ENCODE results near the gene FIGNL2. TPM values are rescaled to one million over a fixed set of nuclear protein-coding genes. Genes with fewer than 3 reads are reported as not detected.

The FIGNL2 gene
- total and polyA plus RNA-seq, 12 donors, result 0.22 to 0.69 (median 0.39) TPM

GRCh38 chr12:51883998-51884675 is 35.6 kb upstream of the FIGNL2 start:
- TF ChIP-seq, protein P1, sequence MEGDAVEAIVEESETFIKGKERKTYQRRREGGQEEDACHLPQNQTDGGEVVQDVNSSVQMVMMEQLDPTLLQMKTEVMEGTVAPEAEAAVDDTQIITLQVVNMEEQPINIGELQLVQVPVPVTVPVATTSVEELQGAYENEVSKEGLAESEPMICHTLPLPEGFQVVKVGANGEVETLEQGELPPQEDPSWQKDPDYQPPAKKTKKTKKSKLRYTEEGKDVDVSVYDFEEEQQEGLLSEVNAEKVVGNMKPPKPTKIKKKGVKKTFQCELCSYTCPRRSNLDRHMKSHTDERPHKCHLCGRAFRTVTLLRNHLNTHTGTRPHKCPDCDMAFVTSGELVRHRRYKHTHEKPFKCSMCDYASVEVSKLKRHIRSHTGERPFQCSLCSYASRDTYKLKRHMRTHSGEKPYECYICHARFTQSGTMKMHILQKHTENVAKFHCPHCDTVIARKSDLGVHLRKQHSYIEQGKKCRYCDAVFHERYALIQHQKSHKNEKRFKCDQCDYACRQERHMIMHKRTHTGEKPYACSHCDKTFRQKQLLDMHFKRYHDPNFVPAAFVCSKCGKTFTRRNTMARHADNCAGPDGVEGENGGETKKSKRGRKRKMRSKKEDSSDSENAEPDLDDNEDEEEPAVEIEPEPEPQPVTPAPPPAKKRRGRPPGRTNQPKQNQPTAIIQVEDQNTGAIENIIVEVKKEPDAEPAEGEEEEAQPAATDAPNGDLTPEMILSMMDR (IDR thresholded peaks at IDR 0.05), result no peak
- Histone ChIP-seq H3K27ac (no peak overlapping the region), H3K9me3 (peaks cover 0 to 8% (median 0%) of the 10 kb centered on the region in 11 donors), H3K4me1 (peaks cover 3 to 30% (median 12%) of the 10 kb centered on the region in 9 donors), H3K4me3 (no peak overlapping the region), H3K27me3 (peaks cover 0 to 16% (median 0%) of the 10 kb centered on the region in 7 donors), H3K36me3 (no peaks in the 10 kb centered on the region)
- intact Hi-C loops (cut with DNase I), result no loop called here
- WGBS, 2 donors, result 80 to 86% methylated on average over 4 of the region's 4 CpGs
- ATAC-seq (no peak), DNase-seq (no peak)

DNA sequence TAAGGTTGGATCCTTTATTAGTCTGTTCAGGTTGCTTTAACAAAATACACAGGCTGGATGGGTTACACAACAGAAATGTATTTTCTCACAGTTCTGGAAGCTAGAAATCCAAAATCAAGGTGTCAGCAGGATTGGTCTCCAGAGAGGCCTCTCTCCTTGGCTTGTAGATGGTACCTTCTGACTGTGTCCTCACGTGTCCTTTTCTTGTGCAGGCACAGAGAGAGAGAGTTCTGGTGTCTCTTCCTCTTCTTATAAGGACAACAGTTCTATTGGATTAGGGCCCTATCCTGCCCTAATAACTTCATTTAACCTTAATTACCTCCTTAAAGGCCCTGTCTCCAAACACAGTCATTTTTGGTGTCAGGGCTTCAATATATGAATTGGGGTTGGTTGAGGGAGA is 34.8 kb upstream of the FIGNL2 start:
- H3K27me3 ChIP-seq, result peaks cover 0 to 9% (median 0%) of the 10 kb centered on the region in 7 donors
- TF ChIP-seq, protein P1 (IDR thresholded peaks at IDR 0.05), result no peak
- 73 to 74% methylated on average over 1 of the region's 1 CpG for WGBS, 2 donors
- no peak for DNase-seq
- H3K4me1 ChIP-seq, result peaks cover 3 to 30% (median 12%) of the 10 kb centered on the region in 9 donors
- H3K36me3 ChIP-seq, result no peaks in the 10 kb centered on the region
- H3K4me3 ChIP-seq, result no peak overlapping the region
- H3K27ac ChIP-seq, result no peak overlapping the region
- intact Hi-C loops (cut with DNase I), result no loop called here
- H3K9me3 ChIP-seq, result peaks cover 0 to 8% (median 0%) of the 10 kb centered on the region in 11 donors
- ATAC-seq, result no peak

- no peak for ATAC-seq
- H3K9me3 ChIP-seq, result peaks cover 0 to 8% (median 0%) of the 10 kb centered on the region in 11 donors
Measured at GRCh38 chr12:51879102-51879501, 30.6 kb upstream of the FIGNL2 start.

GRCh38 chr12:51874486-51874885 is 26.0 kb upstream of the FIGNL2 start:
- intact Hi-C loops (cut with DNase I), result loop anchor here in 9 of 10 donors (2.0 to 10.0 kb wide), 9 partner anchors 42 to 454 kb away; partner anchors contain the start of gene SLC4A8 (in 2 of the 9)
- 92 to 94% methylated on average over 4 of the region's 4 CpGs for WGBS, 2 donors
- TF ChIP-seq, protein P1 (IDR thresholded peaks at IDR 0.05), result no peak
- ATAC-seq (no peak), DNase-seq (no peak)
- Histone ChIP-seq H3K9me3 (no peaks in the 10 kb centered on the region), H3K4me1 (peaks cover 0 to 22% (median 11%) of the 10 kb centered on the region in 9 donors), H3K4me3 (no peak overlapping the region), H3K36me3 (no peaks in the 10 kb centered on the region), H3K27me3 (peaks cover 0 to 17% (median 4%) of the 10 kb centered on the region in 7 donors), H3K27ac (no peak overlapping the region)

More at GRCh38 chr12:51879102-51879501, 30.6 kb upstream of the FIGNL2 start:
- TF ChIP-seq, protein P1 (IDR thresholded peaks at IDR 0.05), result no peak
- intact Hi-C loops (cut with DNase I), result loop anchor here in 6 of 10 donors (5.0 to 10.0 kb wide), 3 partner anchors 54 to 457 kb away; partner anchors contain the start of gene SLC4A8 (in 3 of the 6)
- no peaks in the 10 kb centered on the region for H3K27me3 ChIP-seq
- no peak overlapping the region for H3K4me3 ChIP-seq
- H3K27ac ChIP-seq, result no peak overlapping the region
- WGBS, 2 donors, result 64 to 71% methylated on average over 3 of the region's 3 CpGs
- no peaks in the 10 kb centered on the region for H3K36me3 ChIP-seq
- no peaks in the 10 kb centered on the region for H3K4me1 ChIP-seq
- no peak for DNase-seq

All from heart right ventricle (tissue), 16 donors.